ENCODE results near the gene RAB44.

The RAB44 gene

DNA sequence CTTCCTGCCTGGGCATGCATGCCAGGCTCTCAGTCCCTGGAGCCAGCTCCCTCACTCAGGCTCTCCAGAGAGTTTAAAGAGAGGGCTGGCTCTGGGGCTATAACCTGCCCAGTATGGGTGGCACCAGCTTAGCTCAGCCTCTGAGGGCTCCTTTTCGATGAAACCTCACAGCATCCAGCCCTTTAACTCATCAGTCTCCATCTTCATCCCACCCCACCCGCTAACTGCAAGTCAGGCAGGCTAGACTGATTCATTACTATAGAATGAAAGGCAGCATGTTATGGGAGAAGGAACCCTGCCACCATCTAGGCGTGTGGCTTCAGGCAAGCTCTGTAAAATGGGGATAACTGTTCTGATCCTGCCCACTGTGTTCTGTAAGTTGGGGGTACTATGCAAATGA is 53.5 kb downstream of the RAB44 start:
- TF ChIP-seq GATA2 (IDR thresholded peaks at IDR 0.05; ENCODE audit: low read depth, low read length) (no peak), GATA3 (IDR thresholded peaks at IDR 0.05; ENCODE audit: low read depth, low read length) (no peak)

DNA sequence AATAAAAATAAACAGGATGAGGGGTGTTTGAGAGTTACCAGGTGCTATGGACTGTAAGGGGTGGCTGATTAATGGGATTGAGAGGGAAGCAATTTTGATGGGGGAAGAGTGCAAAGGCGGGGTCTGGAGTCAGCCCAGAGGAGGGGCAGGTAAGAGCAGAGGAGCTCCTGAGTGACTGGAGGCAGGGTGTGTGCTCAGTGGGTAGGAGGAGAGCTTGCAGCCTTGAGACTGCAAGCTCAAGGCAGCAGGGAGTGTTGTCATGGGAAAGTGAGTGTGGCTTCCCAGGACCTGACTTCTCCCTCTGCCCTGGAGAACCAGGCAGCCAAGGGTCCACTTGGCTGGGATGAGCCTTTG is 54.2 kb downstream of the RAB44 start:
- TF ChIP-seq GATA3 (IDR thresholded peaks at IDR 0.05; ENCODE audit: low read depth, low read length) = no peak
- TF ChIP-seq GATA2 (IDR thresholded peaks at IDR 0.05; ENCODE audit: low read depth, low read length) = no peak

DNA sequence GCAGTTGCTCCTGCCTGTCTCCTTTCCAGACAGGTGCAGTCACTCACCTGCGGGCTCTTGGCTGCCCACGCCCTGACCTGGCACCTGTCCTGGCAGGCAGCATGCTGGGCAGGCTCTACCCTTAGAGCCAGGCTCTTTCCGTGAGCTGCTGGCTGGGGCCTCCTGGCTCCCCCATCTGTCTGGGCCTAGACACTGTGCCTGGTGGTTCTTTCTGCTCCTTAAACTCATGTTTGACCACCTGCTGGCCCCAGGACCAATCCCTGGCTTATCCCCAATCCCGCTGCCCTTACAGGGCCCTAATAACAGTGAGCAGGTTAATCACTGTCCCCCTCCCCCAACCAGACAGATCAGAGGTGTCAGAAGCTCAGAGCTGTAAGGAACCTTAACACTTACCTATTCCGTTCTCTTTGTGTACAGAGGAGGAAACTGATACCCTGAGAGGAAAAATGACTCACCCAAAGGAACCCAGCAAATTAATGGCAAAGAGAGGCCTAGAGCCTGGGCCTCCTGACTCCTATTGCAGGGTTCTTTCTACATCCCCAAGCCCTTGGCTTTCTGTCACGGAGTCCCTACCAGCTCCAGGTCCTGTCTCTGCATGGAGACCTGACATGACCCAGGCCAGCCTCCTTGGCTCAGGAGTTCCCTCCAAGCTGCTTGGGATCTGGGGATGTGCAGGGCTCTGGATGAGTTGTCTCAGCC is 54.7 kb downstream of the RAB44 start:
- TF ChIP-seq GATA2 (IDR thresholded peaks at IDR 0.05; ENCODE audit: low read depth, low read length) (no peak), GATA3 (IDR thresholded peaks at IDR 0.05; ENCODE audit: low read depth, low read length) (no peak)

DNA sequence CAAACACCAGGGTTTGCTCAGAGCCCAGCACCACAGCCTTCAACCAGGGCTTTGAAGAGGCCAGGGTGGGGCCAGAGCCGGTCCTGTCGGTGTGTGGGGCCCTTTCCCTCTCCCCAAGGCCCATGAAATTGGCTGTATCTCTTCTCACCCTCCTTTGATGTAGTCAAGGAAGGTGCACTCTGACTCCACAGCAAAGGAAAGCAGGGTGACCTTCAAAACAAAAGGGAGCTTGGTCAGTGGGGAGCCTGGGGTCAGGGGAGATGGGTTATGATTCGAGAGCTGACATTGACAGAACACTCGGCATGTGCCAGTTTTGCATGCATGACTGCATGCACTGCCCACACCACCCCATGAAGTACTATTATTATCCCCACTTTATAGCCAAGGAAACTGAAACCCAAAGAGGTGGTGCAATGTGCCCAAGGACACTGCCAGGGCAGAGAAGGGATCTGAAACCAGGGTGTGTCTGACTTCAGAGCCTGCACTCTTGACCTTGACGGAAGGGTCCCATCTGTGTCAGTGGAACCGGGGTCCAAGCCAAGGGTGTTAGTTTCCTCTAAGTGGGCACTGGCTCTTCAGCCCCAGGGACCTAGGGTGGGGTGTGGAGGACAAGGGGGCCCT is 55.4 kb downstream of the RAB44 start:
- no peak for TF ChIP-seq GATA3 (IDR thresholded peaks at IDR 0.05; ENCODE audit: low read depth, low read length)
- TF ChIP-seq GATA2 (IDR thresholded peaks at IDR 0.05; ENCODE audit: low read depth, low read length) = no peak

DNA sequence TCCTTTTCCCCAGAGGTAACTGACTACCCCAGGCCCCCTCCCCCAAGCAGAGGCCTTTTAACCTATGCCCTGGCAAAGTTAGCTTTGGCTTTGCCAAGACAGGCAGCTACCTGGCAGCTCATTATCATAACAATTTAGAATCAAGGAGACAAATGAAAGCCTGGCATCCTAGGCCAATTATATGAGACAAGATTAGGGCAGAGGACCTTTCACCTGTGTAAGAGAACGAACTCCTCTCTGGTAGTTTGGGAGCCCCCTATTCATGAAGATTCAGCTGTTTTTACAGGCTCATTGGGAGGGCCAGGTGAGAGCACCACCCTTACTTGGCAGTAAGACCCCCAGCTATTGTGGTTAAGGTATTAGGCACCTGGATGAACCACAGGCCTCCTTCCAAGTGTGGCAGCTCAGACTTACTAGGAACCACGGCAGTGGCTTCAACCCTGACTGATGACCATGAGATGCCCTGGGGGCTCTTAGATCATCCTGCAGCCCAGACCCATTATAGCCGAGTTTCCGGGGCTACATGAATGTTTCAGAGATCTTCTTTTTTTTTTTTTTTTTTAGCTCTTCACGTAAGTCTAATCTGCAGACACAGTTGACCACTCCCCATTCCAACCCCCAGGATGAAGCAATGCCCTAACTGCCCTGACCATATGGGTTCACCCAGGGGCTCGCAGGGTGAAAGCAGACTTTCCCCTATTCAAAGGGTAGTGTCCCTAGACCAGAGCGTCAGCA is 56.2 kb downstream of the RAB44 start:
- TF ChIP-seq GATA2 (IDR thresholded peaks at IDR 0.05; ENCODE audit: low read depth, low read length) = no peak
- no peak for TF ChIP-seq GATA3 (IDR thresholded peaks at IDR 0.05; ENCODE audit: low read depth, low read length)

DNA sequence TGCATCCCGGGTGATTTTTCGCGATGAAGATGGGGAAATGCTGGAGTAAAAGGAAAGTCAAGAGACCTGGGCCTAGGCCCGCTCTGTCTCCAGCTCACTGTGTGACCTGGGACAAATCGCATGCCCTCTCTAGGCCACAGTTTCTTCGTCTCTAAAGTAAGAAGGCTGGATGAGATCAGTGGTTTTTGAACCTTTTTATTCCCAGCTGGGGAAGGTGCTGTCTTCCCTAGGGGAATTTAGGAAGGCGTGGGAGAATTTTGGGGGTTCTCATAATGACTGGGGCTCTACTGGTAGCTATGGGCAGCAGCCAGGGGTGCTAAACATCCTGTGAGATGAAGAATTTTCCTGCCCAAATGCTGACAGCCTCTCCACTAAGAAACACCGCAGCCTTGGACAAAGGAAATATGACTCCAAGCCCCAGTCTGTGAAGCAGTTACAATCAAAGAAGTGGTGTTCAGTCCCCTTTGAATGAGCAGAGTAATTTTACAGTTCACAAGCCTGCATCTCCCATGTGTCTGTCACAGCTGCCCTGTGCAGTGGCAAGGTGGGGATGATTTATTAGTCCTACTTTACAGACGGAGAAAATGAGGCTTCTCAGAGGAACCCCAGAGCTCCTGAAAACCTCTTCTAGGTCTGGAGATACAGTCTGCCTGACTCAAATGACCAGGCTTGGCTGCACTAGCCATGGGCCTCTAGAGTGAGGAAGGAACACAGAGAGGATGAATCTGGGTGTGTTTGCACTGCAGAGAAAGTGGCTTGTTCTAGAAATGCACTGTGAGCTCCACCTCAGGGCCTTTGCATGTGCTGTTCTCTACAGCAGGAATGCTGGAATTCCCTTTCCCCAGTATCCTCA is 57.2 kb downstream of the RAB44 start:
- no peak for TF ChIP-seq GATA3 (IDR thresholded peaks at IDR 0.05; ENCODE audit: low read depth, low read length)

DNA sequence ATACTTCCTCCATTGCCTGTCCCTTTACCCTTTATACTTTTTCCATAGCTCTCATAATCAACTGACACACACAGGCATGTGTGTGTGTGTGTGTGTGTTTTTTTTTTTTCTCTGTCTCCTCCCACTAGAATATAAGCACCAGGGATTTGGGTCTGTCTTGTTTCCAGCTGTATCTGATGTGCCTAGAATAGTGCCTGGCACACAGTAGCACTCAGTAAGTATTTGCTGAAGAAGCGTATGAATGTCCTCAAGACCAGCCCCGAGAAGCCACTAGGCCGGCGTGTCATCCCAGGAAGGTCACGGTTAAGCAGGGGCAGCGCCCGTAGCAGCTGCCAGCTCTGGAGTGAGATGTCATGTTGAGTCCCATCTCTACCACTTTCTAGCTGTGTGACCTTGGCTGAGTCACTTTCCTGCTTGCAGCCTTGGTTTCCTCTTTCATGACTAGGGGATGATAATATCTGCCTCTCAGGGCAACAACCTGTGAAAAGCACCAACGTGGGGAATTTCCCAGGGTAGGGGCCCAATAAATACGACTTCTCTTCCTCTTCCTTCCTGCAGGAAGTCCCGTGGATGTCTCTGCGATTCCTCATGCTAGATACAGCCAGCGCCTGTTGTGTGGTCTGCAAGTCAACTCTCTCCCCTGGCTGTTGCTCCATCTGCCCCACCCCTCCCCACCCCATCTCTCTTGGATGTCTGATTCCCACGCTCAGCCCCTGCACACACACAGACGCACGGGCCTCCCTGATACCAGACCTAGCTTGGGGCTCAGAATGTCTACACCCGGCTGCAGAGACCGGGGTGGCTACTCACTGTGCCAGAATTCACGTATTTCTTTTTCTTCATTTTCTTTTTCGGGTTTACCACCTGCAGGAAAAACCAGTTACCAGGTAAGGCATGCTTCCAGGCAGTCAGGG is 58.1 kb downstream of the RAB44 start:
- TF ChIP-seq GATA3 (IDR thresholded peaks at IDR 0.05; ENCODE audit: low read depth, low read length) (no peak), GATA2 (IDR thresholded peaks at IDR 0.05; ENCODE audit: low read depth, low read length) (no peak)

DNA sequence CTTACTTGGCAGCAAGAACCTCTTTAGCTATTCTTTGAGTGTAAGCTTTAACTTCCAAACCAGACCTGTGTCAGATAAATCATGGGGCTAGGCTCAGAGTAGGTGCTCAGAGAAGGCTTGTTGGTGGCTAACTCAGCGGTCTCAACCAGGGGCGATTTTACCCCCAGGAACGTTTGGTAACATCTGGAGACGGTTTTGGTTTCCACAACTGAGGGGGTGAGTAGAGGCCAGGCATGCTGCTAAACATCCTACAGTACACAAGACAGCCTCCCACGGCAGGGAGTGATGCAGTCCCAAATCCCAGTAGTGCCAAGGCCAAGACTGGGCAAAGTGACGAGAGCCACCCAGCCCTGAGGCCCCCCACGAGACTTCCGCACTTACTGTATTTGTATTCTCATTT is 59.2 kb downstream of the RAB44 start:
- no peak for TF ChIP-seq GATA3 (IDR thresholded peaks at IDR 0.05; ENCODE audit: low read depth, low read length)
- no peak for TF ChIP-seq GATA2 (IDR thresholded peaks at IDR 0.05; ENCODE audit: low read depth, low read length)

DNA sequence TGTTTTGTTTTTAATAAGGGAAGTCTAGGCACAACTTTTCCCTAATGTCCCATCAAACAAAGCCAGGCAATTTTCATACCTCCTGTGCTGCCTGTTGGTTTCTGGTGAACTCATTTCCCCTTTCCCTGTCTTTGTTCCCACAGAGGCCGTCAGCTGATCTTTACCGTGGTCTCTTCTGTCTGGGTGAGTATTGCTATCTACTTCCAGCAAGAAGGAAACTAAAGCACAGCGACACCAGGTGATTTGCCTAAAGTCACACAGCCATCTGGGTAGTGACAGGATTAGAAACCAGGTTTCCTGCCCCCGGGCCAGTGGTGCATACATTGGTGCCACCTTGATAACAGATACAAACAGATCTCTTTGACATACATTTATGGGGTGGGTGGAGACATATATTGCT is 59.6 kb downstream of the RAB44 start:
- TF ChIP-seq GATA2 (IDR thresholded peaks at IDR 0.05; ENCODE audit: low read depth, low read length) = no peak

DNA sequence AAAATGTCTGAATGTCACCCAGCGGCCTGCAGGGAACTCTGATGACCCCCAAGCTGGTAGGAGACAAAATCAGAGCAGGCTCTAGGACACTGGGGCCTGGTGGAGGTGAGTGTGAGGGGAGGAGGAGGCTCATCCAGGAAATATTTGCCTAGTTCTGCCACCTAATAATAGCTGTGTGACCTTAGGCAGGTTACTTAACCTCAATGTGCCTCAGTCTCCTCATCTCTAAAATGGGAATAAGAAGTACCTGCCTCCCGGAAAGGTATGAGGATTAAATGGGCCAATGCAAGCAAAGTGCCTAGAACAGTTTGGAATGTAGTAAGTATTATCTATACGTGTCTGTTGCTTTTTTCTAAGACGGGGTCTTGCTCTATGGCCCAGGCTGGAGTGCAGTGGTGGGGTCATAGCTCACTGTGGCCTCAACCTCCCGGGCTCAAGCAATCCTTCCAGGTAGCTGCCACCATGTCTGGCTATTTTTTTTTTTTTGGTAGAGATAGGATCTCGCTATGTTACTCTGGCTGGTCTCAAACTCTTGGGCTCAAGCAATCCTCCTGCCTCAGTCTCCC is 60.4 kb downstream of the RAB44 start:
- TF ChIP-seq GATA3 (IDR thresholded peaks at IDR 0.05; ENCODE audit: low read depth, low read length) = no peak
- no peak for TF ChIP-seq GATA2 (IDR thresholded peaks at IDR 0.05; ENCODE audit: low read depth, low read length)

DNA sequence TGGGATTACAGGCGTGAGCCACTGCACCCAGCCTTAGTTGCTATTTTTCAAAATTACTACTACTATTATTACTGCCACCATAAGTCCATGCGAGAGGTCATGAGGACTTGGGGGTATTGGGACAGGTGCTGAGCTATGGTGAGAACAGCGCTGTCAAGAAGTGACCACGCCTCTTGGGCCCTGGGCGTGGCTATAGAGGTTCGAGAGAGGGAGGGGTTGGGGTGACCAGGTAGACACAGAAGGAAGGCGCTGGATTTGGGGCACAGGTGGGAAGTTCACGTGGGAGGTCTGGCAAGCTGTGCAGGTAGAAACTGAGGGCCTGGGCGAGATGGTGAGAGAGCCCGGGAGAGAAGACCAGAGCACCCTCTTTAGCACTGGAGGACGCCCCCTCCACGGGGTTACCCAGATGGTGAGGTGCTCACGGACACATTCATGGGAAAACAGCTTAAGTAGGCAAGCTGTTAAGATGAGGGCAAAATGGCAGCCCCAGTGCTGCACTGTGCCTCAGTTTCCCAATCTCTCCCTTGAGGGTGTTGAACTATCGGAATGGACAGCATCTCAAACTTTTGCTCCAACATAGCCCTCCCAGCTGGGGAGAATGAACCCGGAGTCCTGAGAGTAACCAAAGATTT is 61.0 kb downstream of the RAB44 start:
- TF ChIP-seq GATA3 (IDR thresholded peaks at IDR 0.05; ENCODE audit: low read depth, low read length) (no peak), GATA2 (IDR thresholded peaks at IDR 0.05; ENCODE audit: low read depth, low read length) (no peak)

DNA sequence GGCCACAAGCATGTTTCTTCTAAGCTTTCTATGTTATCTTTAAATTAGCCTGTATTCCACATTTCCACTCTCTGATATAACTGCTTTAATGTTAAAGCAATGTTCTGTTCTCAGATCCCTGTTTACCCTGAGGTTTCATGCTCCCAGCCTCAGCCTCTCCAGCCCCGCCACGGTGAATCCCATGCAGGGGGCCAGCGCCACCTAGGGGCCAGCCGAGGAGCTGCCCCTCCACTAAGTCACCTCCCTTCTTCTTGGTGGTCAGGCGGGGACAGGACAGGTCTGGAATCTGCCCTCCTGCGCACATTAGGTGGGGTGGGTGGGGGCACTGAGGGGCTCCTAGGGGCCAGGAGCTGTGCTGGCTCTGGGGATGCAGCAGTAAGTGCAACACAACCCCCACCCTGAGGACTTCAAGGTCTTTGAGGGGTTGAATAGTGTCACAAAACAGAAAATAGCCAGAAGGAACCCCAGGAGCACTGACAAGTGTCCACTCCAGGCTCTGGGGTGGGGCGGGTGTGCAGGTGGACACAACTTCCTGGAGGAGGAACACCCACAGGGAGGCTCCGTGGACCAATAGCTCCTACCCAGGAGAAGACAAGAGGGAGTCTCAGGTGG is 61.6 kb downstream of the RAB44 start:
- no peak for TF ChIP-seq GATA3 (IDR thresholded peaks at IDR 0.05; ENCODE audit: low read depth, low read length)
- TF ChIP-seq GATA2 (IDR thresholded peaks at IDR 0.05; ENCODE audit: low read depth, low read length) = no peak

All from SH-SY5Y (cell line).